HT-29 (cell line): ENCODE data around the gene TMCO4. TPM values are rescaled to one million over a fixed set of nuclear protein-coding genes. Genes with fewer than 3 reads are reported as not detected.

Source experiments
- DNase-seq: peaks from one replicate; pipeline ENCODE4 v3.0.0-alpha.2; 2015; ENCODE audit warnings: low spot score
- total RNA-seq: library from RNA; depleted of rRNA; stranded (reverse); fragments of >200 nt; shearing (Covaris generic); gene quantifications from 2 replicates; pipeline ENCODE4 v1.2.3, GENCODE V29; 2014

TMCO4 gene
- total RNA-seq, 1 experiment from 2014 or later, result 23.8 TPM

- DNase-seq, result no peak
Observed at GRCh38 chr1:19776287-19776686, 23.4 kb downstream of the TMCO4 start.

- no peak for DNase-seq
Observed at GRCh38 chr1:19775831-19776230, 23.9 kb downstream of the TMCO4 start.

GRCh38 chr1:19775317-19775716 is 24.4 kb downstream of the TMCO4 start:
- DNase-seq, result no peak

GRCh38 chr1:19774180-19774785 is 25.4 kb downstream of the TMCO4 start:
- no peak for DNase-seq

GRCh38 chr1:19773485-19773884 is 26.2 kb downstream of the TMCO4 start:
- DNase-seq, result no peak

- no peak for DNase-seq
Observed at GRCh38 chr1:19772053-19772452, 27.7 kb downstream of the TMCO4 start.

- DNase-seq, result no peak
Observed at GRCh38 chr1:19771350-19771749, 28.4 kb downstream of the TMCO4 start.

GRCh38 chr1:19770436-19771190 is 29.1 kb downstream of the TMCO4 start:
- no peak for DNase-seq

GRCh38 chr1:19769211-19769932 is 30.3 kb downstream of the TMCO4 start:
- no peak for DNase-seq

GRCh38 chr1:19768353-19769210 is 31.1 kb downstream of the TMCO4 start:
- no peak for DNase-seq

GRCh38 chr1:19765623-19766022 is 34.1 kb downstream of the TMCO4 start:
- DNase-seq, result peak; percentile 72

GRCh38 chr1:19764848-19765247 is 34.9 kb downstream of the TMCO4 start:
- no peak for DNase-seq

- DNase-seq, result peak; percentile 53
Observed at GRCh38 chr1:19762175-19762779, 37.4 kb downstream of the TMCO4 start.

- DNase-seq, result no peak
Observed at GRCh38 chr1:19759740-19760089, 40.0 kb downstream of the TMCO4 start.

GRCh38 chr1:19758227-19758830 is 41.4 kb downstream of the TMCO4 start:
- DNase-seq, result no peak

- no peak for DNase-seq
Observed at GRCh38 chr1:19757641-19758040, 42.1 kb downstream of the TMCO4 start.

- no peak for DNase-seq
Observed at GRCh38 chr1:19756480-19756879, 43.2 kb downstream of the TMCO4 start.

- DNase-seq, result no peak
Observed at GRCh38 chr1:19754482-19754881, 45.2 kb downstream of the TMCO4 start.

- no peak for DNase-seq
Observed at GRCh38 chr1:19752083-19752696, 47.5 kb downstream of the TMCO4 start.

GRCh38 chr1:19750882-19751276 is 48.8 kb downstream of the TMCO4 start:
- no peak for DNase-seq
